D721Med (cell line): ENCODE measurements around the gene ZBTB7C.

ENCODE experiments used
- DNase-seq: peaks from one replicate; pipeline ENCODE4 v3.0.0; 2011; ENCODE audit warnings: low spot score; ENCODE audit not compliant: insufficient read length
- FAIRE-seq: peaks from 2 replicates; lab custom pipeline; 2011; peaks lifted over from hg19 to GRCh38; lab: Jason Lieb, UNC
- TF ChIP-seq, protein P1 (sequence below): IDR thresholded peaks from 2 replicates; pipeline ENCODE4 v1.5.1; 2012; ENCODE audit warnings: mild to moderate bottlenecking, control low read depth; ENCODE audit not compliant: insufficient read depth; ENCODE audit errors: missing control alignments

Gene ZBTB7C

DNA sequence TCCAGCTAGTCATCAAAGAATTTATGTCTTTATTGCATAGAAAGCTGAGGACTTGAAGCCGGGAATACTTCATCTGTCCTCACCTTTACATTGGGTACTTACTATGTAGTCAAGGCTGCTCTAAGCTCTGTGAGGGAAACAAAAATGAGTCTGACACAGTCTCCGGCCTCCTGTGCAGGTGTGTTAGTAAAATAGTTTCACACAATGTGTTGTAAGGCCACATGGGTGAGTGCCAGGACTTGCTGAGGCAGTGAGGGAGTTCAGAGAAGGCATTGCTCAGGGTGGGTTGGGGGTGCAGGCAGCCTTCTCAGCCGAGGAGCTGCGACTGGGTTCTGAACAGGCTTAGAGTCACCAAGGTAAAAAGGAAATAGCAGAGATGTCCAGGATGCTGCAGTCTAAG, 424.2 kb downstream of the ZBTB7C start:
- no peak for FAIRE-seq
- DNase-seq: no peak
- TF ChIP-seq, protein P1, sequence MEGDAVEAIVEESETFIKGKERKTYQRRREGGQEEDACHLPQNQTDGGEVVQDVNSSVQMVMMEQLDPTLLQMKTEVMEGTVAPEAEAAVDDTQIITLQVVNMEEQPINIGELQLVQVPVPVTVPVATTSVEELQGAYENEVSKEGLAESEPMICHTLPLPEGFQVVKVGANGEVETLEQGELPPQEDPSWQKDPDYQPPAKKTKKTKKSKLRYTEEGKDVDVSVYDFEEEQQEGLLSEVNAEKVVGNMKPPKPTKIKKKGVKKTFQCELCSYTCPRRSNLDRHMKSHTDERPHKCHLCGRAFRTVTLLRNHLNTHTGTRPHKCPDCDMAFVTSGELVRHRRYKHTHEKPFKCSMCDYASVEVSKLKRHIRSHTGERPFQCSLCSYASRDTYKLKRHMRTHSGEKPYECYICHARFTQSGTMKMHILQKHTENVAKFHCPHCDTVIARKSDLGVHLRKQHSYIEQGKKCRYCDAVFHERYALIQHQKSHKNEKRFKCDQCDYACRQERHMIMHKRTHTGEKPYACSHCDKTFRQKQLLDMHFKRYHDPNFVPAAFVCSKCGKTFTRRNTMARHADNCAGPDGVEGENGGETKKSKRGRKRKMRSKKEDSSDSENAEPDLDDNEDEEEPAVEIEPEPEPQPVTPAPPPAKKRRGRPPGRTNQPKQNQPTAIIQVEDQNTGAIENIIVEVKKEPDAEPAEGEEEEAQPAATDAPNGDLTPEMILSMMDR: no peak

DNA sequence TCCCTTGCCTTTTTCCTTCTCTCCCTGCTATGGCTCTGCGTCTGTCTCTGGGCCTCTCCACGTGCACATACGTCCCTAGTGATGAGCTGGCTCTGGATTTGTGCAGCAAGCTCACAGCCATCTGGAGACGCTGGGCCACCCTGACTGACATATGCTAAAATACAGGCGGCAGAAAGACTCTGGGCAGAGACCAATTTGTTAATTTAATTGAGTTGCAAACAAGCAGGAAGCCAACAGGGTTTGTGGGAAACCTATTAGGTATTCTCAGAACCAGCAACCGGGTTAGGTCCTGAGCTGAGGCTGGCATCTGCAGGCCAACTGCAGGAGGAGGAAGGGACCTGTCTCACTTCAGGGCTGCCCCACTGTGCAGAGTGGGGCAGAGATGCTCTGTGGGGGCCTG, 425.2 kb downstream of the ZBTB7C start:
- DNase-seq (no peak), FAIRE-seq (no peak)
- TF ChIP-seq, protein P1: no peak

DNA sequence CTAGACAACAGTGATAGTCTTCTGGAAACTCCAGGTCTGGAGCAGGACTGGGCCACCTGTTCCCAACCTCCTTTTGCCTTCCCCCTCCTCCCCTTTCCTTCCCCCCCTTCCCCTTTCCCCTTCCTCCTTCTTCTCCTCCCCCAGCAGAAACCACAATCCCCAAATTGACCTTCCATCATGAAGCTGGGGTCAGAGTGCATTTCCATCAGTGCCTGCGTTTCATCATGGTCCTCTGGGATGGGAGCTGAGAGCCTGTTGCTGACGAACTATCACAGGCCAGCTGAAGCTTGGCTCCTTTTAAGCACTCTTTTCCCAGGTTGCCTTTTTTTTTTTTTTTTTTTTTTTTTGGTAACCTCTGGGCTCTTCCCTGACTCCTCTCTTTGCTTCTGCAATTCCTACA, 426.1 kb downstream of the ZBTB7C start:
- no peak for DNase-seq
- no peak for FAIRE-seq

DNA sequence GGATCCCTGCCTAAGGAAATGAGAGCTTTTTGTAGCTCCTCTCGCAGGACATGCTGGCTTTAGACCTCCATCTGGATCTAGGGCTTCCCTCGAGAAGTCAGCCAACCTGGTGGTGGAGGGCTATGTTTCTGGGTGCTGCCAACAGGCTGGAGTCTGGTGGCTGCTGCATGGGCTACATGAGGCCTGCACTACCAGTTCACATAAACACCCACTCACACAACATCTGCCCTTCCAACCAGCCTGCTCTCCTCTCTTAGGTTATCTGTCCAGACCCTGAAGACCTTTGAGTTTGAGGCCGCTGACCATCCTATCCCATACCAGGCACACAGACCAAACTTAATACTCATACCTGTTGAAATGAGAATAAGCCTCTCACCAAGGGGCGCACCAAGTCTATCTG, 427.4 kb downstream of the ZBTB7C start:
- no peak for DNase-seq
- TF ChIP-seq, protein P1: no peak

More for the DNA sequence above, 426.1 kb downstream of the ZBTB7C start:
- TF ChIP-seq, protein P1: no peak

DNA sequence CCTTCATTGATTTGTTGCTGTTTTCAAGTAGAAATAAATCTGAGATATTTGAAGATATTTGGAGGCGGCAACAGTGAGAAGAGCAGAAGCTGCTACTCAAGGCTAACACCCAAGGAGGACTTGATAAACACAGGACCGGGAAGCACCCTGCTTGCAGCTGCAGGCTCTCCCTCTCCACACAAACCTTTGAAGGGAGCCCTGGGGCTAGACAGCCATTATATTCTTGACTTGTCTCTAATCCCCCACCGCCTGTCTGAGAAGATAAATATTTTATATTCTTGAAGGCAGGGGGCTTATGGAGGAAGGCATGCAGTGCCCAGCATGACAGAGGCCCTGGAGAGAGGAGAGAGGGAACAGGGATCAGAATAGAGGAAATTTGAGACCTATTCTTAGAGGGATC, 427.9 kb downstream of the ZBTB7C start:
- TF ChIP-seq, protein P1: no peak
- DNase-seq (no peak), FAIRE-seq (no peak)

More for the DNA sequence above, 427.4 kb downstream of the ZBTB7C start:
- no peak for FAIRE-seq

DNA sequence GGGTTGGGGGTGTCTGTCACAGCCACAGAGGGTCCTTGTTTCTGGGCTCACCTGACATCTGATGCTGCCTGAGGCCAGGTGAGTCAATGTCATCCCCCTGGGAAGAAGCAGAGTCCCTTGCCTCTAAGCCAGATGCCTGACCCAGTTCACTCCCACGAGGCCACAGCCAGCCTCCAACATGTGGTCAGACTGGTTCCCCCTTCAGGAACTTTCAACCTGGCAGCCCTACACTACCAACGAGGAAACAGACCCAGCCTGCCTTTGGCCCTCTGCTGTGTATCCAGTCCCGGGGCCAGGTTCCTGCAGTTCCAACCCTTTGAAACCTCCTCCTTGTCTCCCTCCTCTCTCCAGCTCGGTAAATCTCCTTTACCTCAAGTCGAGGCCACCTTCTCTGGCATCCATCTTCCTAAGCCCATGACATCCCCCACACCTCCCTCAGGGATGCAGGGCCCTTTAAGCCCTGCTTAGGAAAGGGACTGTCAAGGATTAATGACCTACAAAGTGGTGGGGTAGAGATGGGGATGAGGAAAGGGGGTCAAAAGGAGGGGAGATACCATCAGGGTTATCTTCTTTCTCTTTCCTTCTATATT, 429.5 kb downstream of the ZBTB7C start:
- DNase-seq (no peak), FAIRE-seq (no peak)
- TF ChIP-seq, protein P1: no peak

DNA sequence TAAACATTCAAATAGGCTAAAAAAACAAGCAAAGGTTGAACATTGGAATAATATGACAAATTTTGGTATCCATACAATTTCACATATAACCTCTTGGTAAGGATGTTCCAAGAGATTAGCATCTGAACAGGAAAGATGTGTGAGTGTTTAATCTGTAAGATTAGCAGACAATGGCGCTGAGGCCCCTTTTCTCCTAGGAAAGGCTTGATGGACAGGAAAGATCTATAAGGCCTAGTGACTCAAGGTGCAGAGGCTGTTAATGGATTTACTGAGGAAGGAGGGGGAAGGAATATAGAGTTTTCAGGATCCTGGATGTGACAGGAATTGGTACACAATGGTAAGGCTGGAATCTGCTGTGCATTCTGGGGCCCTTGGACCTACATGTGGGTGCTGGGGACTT, 430.6 kb downstream of the ZBTB7C start:
- TF ChIP-seq, protein P1: no peak
- peak; percentile 49 for DNase-seq
- FAIRE-seq: peak; percentile 99
